Sigmoid colon (tissue), 4 donors: ENCODE data around the gene LAIR1.

Experiments
- EP300 ChIP-seq, 4 donors: sonication (generic); formaldehyde crosslinking; IDR thresholded peaks; one replicate each; pipeline ENCODE4 v1.6.1; 2017; ENCODE audit warnings: antibody characterized with exemption in 4 of 4
- POLR2A ChIP-seq, 2 donors: fragments of 450-650 bp; IDR thresholded peaks; one replicate each; pipeline ENCODE4 v1.6.1; 2016; ENCODE audit warnings: antibody characterized with exemption in 2 of 2, mild to moderate bottlenecking in 2 of 2, moderate library complexity in 2 of 2
- POLR2AphosphoS5 ChIP-seq, 4 donors: sonication (generic); formaldehyde crosslinking; IDR thresholded peaks; one replicate each; pipeline ENCODE4 v1.6.1; 2017; ENCODE audit warnings: antibody characterized with exemption in 4 of 4
- TF ChIP-seq, protein P1 (sequence below), 4 experiments: fragments of 450-650 bp in 3 of 4; fragments of 200-600 bp in 1 of 4; IDR thresholded peaks; one replicate each; pipeline ENCODE4 v1.5.1; 2016 to 2019; ENCODE audit warnings: antibody characterized with exemption in 4 of 4, mild to moderate bottlenecking in 3 of 4, moderate library complexity in 2 of 4

- no peak for TF ChIP-seq POLR2A (IDR thresholded peaks at IDR 0.05)
- TF ChIP-seq, protein P1, sequence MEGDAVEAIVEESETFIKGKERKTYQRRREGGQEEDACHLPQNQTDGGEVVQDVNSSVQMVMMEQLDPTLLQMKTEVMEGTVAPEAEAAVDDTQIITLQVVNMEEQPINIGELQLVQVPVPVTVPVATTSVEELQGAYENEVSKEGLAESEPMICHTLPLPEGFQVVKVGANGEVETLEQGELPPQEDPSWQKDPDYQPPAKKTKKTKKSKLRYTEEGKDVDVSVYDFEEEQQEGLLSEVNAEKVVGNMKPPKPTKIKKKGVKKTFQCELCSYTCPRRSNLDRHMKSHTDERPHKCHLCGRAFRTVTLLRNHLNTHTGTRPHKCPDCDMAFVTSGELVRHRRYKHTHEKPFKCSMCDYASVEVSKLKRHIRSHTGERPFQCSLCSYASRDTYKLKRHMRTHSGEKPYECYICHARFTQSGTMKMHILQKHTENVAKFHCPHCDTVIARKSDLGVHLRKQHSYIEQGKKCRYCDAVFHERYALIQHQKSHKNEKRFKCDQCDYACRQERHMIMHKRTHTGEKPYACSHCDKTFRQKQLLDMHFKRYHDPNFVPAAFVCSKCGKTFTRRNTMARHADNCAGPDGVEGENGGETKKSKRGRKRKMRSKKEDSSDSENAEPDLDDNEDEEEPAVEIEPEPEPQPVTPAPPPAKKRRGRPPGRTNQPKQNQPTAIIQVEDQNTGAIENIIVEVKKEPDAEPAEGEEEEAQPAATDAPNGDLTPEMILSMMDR (IDR thresholded peaks at IDR 0.05) = no peak
- TF ChIP-seq POLR2AphosphoS5 (IDR thresholded peaks at IDR 0.05) = no peak
- TF ChIP-seq EP300 (IDR thresholded peaks at IDR 0.05) = no peak
Measured at GRCh38 chr19:54383330-54383729, 18.6 kb upstream of the LAIR1 start.
